Left lung (tissue), 10 donors: ENCODE measurements around the gene MRPS33. TPM values are rescaled to one million over a fixed set of nuclear protein-coding genes. Genes with fewer than 3 reads are reported as not detected.
"Not testable (repeated sequence)": the region's sequence is repeated elsewhere in the genome, so short reads cannot be mapped to it uniquely, and the experiment has no call there.

Experiments used
- ATAC-seq: fragments of 200-7000 bp; cut with Tn5 transposase; one replicate; pipeline ENCODE4 v1.9.1; 2020; ENCODE audit warnings: moderate library complexity
- DNase-seq, 4 donors: peaks; one replicate each; pipeline ENCODE4 v3.0.0-alpha.2; 2013 to 2020
- H3K27ac ChIP-seq, 2 donors: fragments of 200-600 bp; sonication (generic) in 1 of 2; one replicate each; pipeline versions ENCODE4 v1.5.0 to v1.8.0; 2020 to 2021
- H3K27me3 ChIP-seq, 2 donors: fragments of 200-600 bp; sonication (generic) in 1 of 2; one replicate each; pipeline versions ENCODE4 v1.5.0 to v1.8.0; 2020 to 2021
- H3K36me3 ChIP-seq, 2 donors: fragments of 200-600 bp; sonication (generic) in 1 of 2; one replicate each; pipeline versions ENCODE4 v1.5.0 to v1.8.0; 2020 to 2021
- H3K4me1 ChIP-seq, 2 donors: fragments of 200-600 bp; one replicate each; pipeline ENCODE4 v1.8.0; 2021
- H3K4me3 ChIP-seq, 2 donors: fragments of 200-600 bp; sonication (generic) in 1 of 2; one replicate each; pipeline versions ENCODE4 v1.5.0 to v1.8.0; 2020 to 2021; ENCODE audit warnings: mild to moderate bottlenecking in 1 of 2
- H3K9me3 ChIP-seq, 2 donors: fragments of 200-600 bp; sonication (generic) in 1 of 2; one replicate each; pipeline versions ENCODE4 v1.5.0 to v1.8.0; 2020 to 2021
- intact Hi-C, 2 donors: fragments of 100-400 bp; cut with DNase I; formaldehyde crosslinking; loops; one replicate each; pipeline versions ENCODE4 v1.11.2 to v1.14.2; 2022
- polyA plus RNA-seq, 6 donors: library from polyadenylated mRNA; unstranded; fragments of 120-200 nt; gene quantifications; one replicate each; pipeline ENCODE4 v1.2.1, GENCODE V29; 2013; ENCODE audit not compliant: insufficient read length in 6 of 6
- total RNA-seq, 2 donors: library from RNA; stranded (reverse); fragmentation: NEBNext Ultra II Directional; extraction: Animal tissue kit (Norgen Biotek cat#: 25700); gene quantifications; one replicate each; pipeline ENCODE4 v1.2.1, GENCODE V29; 2021
- TF ChIP-seq, protein P1 (sequence below), 2 donors: fragments of 200-600 bp; sonication (generic) in 1 of 2; IDR thresholded peaks; one replicate each; pipeline versions ENCODE4 v1.5.0 to v1.8.0; 2021; ENCODE audit warnings: antibody characterized with exemption in 2 of 2
- donor health status: DM: no; HTN: yes; CAD: no.
- donor health status: DM: no; HTN: no; CAD: no.

MRPS33 gene
- total and polyA plus RNA-seq, 8 donors: 37.7 to 89.8 (median 80.1) TPM

DNA sequence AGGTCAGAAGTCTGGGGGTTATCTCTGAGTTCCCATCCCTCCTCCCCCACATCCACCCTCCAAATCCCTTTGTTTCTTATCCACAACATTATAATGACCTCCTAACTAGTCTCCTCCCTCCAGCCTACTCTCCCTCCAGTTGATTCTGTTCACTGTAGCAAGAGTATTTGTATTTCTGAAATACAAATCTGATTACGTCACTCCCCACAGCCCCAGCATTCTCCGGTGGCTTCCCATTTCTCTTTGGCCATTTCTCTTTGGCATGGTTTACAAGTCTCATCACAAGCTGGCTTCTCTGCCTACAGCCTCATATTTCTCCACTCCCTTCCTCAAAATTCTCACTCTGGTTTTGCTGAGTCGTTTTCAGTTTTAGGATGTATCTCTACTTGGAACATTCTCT, 24.6 kb upstream of the MRPS33 start:
- DNase-seq: no peak
- no peaks in the 10 kb centered on the region for H3K27me3 ChIP-seq
- no peak overlapping the region for H3K4me3 ChIP-seq
- intact Hi-C loops: no loop called here
- no peak for ATAC-seq
- TF ChIP-seq, protein P1, sequence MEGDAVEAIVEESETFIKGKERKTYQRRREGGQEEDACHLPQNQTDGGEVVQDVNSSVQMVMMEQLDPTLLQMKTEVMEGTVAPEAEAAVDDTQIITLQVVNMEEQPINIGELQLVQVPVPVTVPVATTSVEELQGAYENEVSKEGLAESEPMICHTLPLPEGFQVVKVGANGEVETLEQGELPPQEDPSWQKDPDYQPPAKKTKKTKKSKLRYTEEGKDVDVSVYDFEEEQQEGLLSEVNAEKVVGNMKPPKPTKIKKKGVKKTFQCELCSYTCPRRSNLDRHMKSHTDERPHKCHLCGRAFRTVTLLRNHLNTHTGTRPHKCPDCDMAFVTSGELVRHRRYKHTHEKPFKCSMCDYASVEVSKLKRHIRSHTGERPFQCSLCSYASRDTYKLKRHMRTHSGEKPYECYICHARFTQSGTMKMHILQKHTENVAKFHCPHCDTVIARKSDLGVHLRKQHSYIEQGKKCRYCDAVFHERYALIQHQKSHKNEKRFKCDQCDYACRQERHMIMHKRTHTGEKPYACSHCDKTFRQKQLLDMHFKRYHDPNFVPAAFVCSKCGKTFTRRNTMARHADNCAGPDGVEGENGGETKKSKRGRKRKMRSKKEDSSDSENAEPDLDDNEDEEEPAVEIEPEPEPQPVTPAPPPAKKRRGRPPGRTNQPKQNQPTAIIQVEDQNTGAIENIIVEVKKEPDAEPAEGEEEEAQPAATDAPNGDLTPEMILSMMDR (IDR thresholded peaks at IDR 0.05): no peak
- no peaks in the 10 kb centered on the region for H3K9me3 ChIP-seq
- no peaks in the 10 kb centered on the region for H3K4me1 ChIP-seq
- no peak overlapping the region for H3K27ac ChIP-seq
- H3K36me3 ChIP-seq: no peaks in the 10 kb centered on the region

DNA sequence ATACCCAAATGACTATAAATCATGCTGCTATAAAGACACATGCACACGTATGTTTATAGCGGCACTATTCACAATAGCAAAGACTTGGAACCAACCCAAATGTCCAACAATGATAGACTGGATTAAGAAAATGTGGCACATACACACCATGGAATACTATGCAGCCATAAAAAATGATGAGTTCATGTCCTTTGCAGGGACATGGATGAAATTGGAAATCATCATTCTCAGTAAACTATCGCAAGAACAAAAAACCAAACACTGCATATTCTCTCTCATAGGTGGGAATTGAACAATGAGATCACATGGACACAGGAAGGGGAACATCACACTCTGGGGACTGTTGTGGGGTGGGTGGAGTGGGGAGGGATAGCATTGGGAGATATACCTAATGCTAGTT, 23.3 kb upstream of the MRPS33 start:
- DNase-seq, H3K4me1 ChIP-seq, intact Hi-C loops, H3K27me3 ChIP-seq, H3K4me3 ChIP-seq, H3K9me3 ChIP-seq, H3K27ac ChIP-seq, H3K36me3 ChIP-seq, ATAC-seq: not testable (repeated sequence)

DNA sequence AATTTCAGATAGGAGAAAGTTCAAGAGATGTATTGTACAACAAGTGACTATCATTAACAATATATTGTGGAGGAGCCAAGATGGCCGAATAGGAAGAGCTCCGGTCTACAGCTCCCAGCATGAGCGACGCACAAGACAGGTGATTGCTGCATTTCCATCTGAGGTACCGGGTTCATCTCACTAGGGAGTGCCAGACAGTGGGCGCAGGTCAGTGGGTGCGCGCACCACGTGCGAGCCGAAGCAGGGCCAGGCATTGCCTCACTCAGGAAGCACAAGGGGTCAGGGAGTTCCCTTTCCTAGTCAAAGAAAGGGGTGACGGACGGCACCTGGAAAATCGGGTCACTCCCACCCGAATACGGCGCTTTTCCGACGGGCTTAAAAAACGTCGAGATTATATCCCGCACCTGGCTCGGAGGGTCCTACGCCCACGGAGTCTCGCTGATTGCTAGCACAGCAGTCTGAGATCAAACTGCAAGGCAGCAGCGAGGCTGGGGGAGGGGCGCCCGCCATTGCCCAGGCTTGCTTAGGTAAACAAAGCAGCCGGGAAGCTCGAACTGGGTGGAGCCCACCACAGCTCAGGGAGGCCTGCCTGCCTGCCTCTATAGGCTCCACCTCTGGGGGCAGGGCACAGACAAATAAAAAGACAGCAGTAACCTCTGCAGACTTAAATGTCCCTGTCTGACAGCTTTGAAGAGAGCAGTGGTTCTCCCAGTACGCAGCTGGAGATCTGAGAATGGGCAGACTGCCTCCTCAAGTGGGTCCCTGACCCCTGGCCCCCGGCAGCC, 18.0 kb upstream of the MRPS33 start:
- H3K27me3 ChIP-seq: peaks cover 0 to 16% of the 10 kb centered on the region in 2 donors
- H3K9me3 ChIP-seq, H3K4me3 ChIP-seq, H3K4me1 ChIP-seq, ATAC-seq, intact Hi-C loops, H3K36me3 ChIP-seq, H3K27ac ChIP-seq, DNase-seq: not testable (repeated sequence)

DNA sequence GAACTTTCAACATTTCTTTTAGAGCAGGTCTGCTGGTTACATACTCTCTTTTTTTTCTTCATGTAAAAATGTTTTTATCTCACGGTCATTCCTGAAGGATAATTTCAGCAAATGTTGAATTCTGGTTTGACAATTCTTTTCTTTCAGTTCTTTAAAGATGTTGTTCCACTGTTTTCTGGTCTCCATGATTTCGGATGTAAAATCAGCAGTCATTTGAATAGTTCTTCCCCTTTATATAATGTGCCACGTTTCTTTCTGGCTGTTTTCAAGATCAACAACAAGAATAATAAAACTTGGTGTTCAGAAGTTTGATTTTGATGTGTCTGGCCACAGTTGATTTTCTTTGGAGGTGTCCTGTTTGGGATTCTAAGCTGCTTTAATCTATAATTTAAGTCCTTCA, 14.0 kb upstream of the MRPS33 start:
- H3K9me3 ChIP-seq: peaks cover 0 to 15% of the 10 kb centered on the region in 2 donors
- no peak overlapping the region for H3K27ac ChIP-seq
- intact Hi-C loops: no loop called here
- ATAC-seq (no peak), DNase-seq (no peak)
- H3K27me3 ChIP-seq: peaks cover 0 to 16% of the 10 kb centered on the region in 2 donors
- H3K4me1 ChIP-seq: no peaks in the 10 kb centered on the region
- H3K4me3 ChIP-seq: no peak overlapping the region
- TF ChIP-seq, protein P1 (IDR thresholded peaks at IDR 0.05): no peak
- H3K36me3 ChIP-seq: no peaks in the 10 kb centered on the region

DNA sequence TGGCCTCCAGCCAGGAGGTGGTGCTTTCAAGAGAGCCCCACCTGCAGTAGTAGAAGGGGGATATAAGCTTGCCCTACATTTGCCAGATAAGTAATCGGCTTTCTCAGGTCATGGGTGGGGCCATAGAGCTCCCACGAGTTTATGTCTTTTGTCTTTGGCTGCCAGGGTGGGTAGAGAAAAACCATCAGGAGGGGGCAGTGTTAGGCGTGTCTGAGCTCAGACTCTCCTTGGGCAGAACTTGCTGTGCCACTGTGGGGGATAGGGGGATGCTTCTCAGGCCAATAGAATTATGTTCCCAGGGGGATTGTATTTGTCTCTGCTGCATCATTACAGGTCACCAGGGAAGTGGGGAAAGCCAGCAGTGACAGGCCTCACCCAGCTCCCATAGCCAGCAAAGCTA, 12.3 kb upstream of the MRPS33 start:
- DNase-seq (no peak), ATAC-seq (no peak)
- Histone ChIP-seq H3K36me3 (no peaks in the 10 kb centered on the region), H3K4me3 (no peak overlapping the region), H3K27ac (no peak overlapping the region), H3K9me3 (peaks cover 0 to 15% of the 10 kb centered on the region in 2 donors), H3K4me1 (no peaks in the 10 kb centered on the region), H3K27me3 (peaks cover 2 to 7% of the 10 kb centered on the region in 2 donors)
- intact Hi-C loops: no loop called here
- TF ChIP-seq, protein P1 (IDR thresholded peaks at IDR 0.05): no peak

DNA sequence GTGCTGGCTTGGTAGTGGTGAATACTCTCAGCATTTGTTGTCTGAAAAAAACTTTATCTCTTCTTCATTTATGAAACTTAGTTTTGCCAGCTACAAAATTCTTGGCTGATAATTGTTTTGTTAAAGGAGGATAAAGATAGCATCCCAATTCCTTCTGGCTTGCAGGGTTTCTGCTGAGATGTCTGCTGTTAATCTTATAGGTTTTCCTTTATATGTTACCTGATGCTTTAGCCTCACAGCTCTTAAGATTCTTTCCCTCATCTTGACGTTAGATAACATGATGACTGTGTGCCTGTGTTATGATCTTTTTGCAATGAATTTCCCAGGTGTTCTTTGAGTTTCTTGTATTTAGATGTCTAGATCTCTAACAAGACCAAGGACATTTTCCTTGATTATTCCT, 9.9 kb upstream of the MRPS33 start:
- intact Hi-C loops: no loop called here
- TF ChIP-seq, protein P1 (IDR thresholded peaks at IDR 0.05): no peak
- H3K27ac ChIP-seq: no peak overlapping the region
- H3K9me3 ChIP-seq: peaks cover 0 to 15% of the 10 kb centered on the region in 2 donors
- H3K27me3 ChIP-seq: peaks cover 2 to 15% of the 10 kb centered on the region in 2 donors
- DNase-seq (no peak), ATAC-seq (no peak)
- no peaks in the 10 kb centered on the region for H3K4me1 ChIP-seq
- no peak overlapping the region for H3K4me3 ChIP-seq
- H3K36me3 ChIP-seq: no peaks in the 10 kb centered on the region
